GM12864 (cell line): ENCODE results near the gene EXOC2.

Experiments used
- DNase-seq: peaks from one replicate; pipeline ENCODE4 v3.0.0-alpha.2; 2011; ENCODE audit warnings: low read depth
- H3K4me3 ChIP-seq: 2 replicates; pipeline ENCODE4 v1.5.1; 2011; ENCODE audit warnings: mild to moderate bottlenecking, low read depth, low read length, control low read depth
- TF ChIP-seq, protein P1 (sequence below): IDR thresholded peaks from 2 replicates; pipeline ENCODE4 v1.5.1; 2011; ENCODE audit warnings: low read depth, mild to moderate bottlenecking, moderate library complexity, low read length, control low read depth, inconsistent platforms; ENCODE audit errors: missing control alignments

The EXOC2 gene

GRCh38 chr6:680251-680650 is 12.7 kb downstream of the EXOC2 start:
- H3K4me3 ChIP-seq = no peak overlapping the region
- no peak for DNase-seq
- TF ChIP-seq, protein P1, sequence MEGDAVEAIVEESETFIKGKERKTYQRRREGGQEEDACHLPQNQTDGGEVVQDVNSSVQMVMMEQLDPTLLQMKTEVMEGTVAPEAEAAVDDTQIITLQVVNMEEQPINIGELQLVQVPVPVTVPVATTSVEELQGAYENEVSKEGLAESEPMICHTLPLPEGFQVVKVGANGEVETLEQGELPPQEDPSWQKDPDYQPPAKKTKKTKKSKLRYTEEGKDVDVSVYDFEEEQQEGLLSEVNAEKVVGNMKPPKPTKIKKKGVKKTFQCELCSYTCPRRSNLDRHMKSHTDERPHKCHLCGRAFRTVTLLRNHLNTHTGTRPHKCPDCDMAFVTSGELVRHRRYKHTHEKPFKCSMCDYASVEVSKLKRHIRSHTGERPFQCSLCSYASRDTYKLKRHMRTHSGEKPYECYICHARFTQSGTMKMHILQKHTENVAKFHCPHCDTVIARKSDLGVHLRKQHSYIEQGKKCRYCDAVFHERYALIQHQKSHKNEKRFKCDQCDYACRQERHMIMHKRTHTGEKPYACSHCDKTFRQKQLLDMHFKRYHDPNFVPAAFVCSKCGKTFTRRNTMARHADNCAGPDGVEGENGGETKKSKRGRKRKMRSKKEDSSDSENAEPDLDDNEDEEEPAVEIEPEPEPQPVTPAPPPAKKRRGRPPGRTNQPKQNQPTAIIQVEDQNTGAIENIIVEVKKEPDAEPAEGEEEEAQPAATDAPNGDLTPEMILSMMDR = no peak

DNA sequence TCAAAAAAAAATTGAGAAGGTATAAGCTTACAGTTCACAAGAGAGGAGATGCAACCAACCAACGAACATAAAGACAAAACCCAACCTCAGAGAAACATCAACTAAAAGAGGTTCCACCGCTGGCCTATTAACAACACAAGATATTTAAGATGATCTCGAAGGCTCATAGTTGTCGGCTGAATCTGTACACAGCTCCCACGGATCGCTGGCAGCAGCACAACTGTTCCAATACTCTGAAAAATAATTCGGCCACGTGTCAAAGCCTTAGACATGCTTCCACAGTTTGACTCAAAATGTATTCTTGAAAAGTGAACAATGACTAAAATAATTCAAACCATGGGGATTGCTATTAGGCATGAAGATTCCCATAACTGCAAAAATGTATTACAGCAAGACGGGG is 13.7 kb downstream of the EXOC2 start:
- no peak overlapping the region for H3K4me3 ChIP-seq
- no peak for DNase-seq
- TF ChIP-seq, protein P1 = no peak

DNA sequence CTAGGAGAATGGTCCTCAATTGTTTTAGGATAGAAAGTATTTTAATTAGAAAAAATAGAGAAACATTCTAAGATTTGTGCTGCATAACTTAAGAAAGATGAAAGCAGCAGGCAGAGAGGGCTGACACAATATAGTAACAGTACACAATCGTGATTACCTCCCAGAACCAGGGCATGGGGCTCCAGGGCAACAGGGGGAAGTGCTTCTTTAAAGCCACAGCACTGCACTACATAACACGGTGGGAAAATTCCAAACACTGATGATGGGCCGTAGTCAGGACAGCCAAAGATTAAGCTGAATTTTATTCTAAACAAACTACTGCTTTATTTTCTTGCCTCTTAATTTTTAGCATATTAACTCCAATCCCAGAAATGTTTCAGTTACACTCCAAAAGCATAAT is 14.4 kb downstream of the EXOC2 start:
- TF ChIP-seq, protein P1 = no peak
- no peak overlapping the region for H3K4me3 ChIP-seq
- DNase-seq = no peak

DNA sequence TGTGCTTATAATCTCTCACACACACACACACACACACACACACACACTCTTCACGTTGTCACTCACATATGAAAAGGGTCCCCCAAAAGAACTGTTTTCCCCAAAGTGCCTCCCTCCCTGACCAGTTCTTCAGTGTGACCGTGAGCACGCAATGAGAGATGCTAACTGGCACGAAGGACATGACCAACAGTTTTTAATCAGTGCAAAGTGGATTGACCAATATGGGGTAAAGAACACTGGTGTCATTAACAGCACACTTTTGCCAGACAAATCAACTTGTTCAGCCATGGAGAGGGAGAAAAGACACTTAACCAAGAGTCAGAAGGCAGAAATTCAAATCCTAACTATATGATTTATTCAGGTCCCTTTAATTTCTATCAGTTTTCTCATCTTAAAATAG is 15.0 kb downstream of the EXOC2 start:
- no peak overlapping the region for H3K4me3 ChIP-seq
- TF ChIP-seq, protein P1 = no peak
- no peak for DNase-seq

DNA sequence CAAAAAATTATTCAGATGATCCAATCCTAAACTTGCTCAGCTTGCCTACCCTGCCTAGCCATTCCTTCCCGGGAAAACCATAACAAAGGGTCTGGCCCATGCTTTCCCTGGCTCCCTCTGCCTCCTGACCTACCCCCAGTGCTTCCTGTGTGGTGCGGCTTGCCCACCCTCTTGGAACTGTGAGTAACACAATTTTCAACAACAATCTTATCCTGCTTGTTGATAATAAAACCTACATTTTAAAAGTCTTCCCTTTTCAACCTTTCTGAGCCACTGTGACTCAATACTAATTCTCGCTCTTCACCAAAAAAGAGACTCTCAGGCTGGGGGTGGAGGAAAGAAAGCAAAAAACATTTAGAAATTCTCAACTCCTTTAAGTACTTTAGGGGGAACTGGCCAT is 18.0 kb downstream of the EXOC2 start:
- no peak for DNase-seq
- H3K4me3 ChIP-seq = no peak overlapping the region
- TF ChIP-seq, protein P1 = no peak

GRCh38 chr6:674406-674805 is 18.5 kb downstream of the EXOC2 start:
- DNase-seq = no peak
- TF ChIP-seq, protein P1 = no peak
- no peak overlapping the region for H3K4me3 ChIP-seq

DNA sequence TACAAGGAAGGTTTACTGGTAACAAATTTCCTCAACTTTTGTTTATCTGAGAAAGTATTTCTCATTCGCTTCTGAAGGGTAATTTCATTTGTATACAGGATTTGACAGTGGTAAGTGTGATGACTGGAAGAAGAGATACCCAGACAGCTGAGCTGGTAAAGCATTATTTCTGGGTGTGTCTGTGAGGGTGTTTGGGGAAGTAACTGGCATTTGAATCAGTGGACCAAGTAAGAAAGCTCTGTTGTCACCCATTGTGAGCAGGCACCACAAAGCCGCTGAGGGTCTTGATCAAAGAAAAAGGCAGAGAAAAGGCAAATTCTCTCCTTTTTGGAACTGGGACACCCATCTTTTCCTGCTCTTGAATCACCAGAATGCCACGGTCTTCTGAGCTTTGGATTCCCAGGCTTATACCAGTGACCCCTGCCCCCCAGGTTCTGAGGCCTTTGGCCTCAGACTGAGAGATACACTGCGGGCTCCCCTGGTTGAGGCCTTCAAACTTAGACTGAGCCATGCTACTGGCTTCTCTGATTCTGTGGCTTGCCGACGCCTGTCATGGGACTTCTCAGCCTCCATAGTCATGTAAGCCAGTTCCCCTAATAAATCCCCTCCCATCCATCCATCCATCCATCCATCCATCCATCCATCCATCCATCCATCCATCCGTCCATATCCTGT is 25.5 kb downstream of the EXOC2 start:
- no peak overlapping the region for H3K4me3 ChIP-seq
- DNase-seq = no peak
- TF ChIP-seq, protein P1 = no peak
